Coronary artery (tissue), 2 donors: Measurements from ENCODE around the gene INPP5A.

Experiments
- DNase-seq: peaks from one replicate; pipeline ENCODE4 v3.0.0-alpha.2; 2017; ENCODE audit warnings: low spot score
- H3K27ac ChIP-seq, 2 donors: fragments of 200-600 bp; sonication (generic); one replicate each; pipeline ENCODE4 v1.5.1; 2016 to 2019
- H3K4me3 ChIP-seq: fragments of 200-600 bp; sonication (generic); 2 replicates; pipeline ENCODE4 v1.5.1; 2016; ENCODE audit warnings: mild to moderate bottlenecking, moderate library complexity
- CTCF ChIP-seq: fragments of 200-600 bp; sonication (generic); IDR thresholded peaks from one replicate; pipeline ENCODE4 v1.5.1; 2019; ENCODE audit warnings: antibody characterized with exemption

The INPP5A gene

GRCh38 chr10:132535065-132535651 is 2.4 kb upstream of the INPP5A start:
- TF ChIP-seq CTCF: no peak
- Histone ChIP-seq H3K27ac (no peak overlapping the region), H3K4me3 (no peak overlapping the region)
- DNase-seq: peak; percentile 71

- Histone ChIP-seq H3K27ac (peak overlapping the region; percentile 84 to 93), H3K4me3 (peak overlapping the region; percentile 93)
- no peak for TF ChIP-seq CTCF
- DNase-seq: peak; percentile 75
Observed at GRCh38 chr10:132536241-132536876, 1.2 kb upstream of the INPP5A start.

GRCh38 chr10:132536877-132537683 is 507 bp upstream of the INPP5A start:
- Histone ChIP-seq H3K4me3 (peak overlapping the region; percentile 93), H3K27ac (peak overlapping the region; percentile 84 to 93)
- peak; percentile 100 for DNase-seq
- TF ChIP-seq CTCF: no peak

- TF ChIP-seq CTCF: no peak
- peak; percentile 85 for DNase-seq
- Histone ChIP-seq H3K4me3 (peak overlapping the region; percentile 86), H3K27ac (peak overlapping the region; percentile 79 to 91)
Observed at GRCh38 chr10:132538031-132538789, 623 bp downstream of the INPP5A start.

DNA sequence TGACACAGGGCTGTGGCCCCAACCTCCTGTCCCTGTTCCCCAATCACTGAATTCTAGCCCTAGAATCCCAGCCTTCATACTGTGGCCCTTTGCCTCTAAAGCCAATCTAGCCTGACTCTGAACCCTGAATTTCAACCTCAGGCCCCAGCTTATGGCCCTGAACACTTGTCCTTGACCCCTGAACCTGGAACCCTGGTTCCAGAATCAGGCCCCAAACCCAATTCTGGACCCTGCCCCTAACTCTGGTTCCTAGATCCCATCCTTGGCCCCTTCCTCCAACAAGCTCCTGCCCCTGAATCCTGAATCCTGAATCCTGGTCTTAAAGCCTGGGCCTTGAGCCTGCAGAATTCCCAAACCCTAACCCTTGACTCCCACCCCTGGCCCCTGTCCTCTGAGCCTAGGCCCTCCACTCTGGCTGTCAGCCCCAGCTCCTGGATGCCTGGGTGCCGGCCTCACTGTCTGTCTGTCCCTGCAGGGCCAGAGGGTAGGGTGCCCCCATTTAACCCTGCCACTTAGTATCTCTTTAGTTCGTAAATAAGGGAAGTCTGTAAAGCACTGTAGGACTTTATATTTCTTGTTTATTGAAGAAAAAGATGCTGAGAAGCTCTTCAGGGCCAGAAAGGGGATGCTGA is 1.3 kb downstream of the INPP5A start:
- H3K27ac ChIP-seq: peak overlapping the region; percentile 79 to 91
- no peak for DNase-seq
- H3K4me3 ChIP-seq: peak overlapping the region; percentile 86
- TF ChIP-seq CTCF: no peak

GRCh38 chr10:132539431-132539839 is 1.8 kb downstream of the INPP5A start:
- TF ChIP-seq CTCF: no peak
- DNase-seq: peak; percentile 88
- Histone ChIP-seq H3K4me3 (peak overlapping the region; percentile 86), H3K27ac (peak overlapping the region; percentile 79 to 91)
